ENCODE measurements around the gene GABRA1.

Gene GABRA1
- 0 to 0.11 (median 0) reads per million in 9 experiments for total RNA-seq

DNA sequence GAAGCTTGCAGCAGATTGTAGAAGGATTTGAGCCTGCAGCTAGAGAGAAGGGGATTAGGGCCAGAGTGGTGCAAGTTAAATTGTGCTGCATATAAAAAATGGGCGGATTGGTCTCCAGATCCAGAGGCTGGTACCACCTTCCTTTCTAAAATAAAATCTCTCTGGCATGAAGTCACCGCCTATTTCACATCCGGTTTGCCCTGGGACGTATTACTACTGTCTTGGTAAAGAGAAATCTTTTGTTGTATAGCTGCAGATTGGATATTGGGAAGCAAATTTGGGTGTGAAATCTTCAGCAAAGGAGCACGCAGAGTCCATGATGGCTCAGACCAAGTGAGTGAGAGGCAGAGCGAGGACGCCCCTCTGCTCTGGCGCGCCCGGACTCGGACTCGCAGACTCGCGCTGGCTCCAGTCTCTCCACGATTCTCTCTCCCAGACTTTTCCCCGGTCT is at the start of gene GABRA1:
Gene GABRA1 (plus strand): TSS at position 180 of the 451 bp plus-strand sequence. CDS start 2,691 bp downstream, outside the sequence.
- H3K4me3 Mint-ChIP-seq: no peak within 1 kb of the TSS
- H3K9me3 Mint-ChIP-seq: no peaks in the 10 kb centered on the region
- H3K4me1 Mint-ChIP-seq (ENCODE audit: low read depth in 2 of 2): no peaks in the 10 kb centered on the region
- DNase-seq (no peak), ATAC-seq (replicated peaks) (no peak)
- H3K27me3 Mint-ChIP-seq: no peaks in the 10 kb centered on the region
- no peaks in the 10 kb centered on the region for H3K36me3 Mint-ChIP-seq (ENCODE audit: insufficient read depth)
- no peak within 1 kb of the TSS for H3K27ac Mint-ChIP-seq

DNA sequence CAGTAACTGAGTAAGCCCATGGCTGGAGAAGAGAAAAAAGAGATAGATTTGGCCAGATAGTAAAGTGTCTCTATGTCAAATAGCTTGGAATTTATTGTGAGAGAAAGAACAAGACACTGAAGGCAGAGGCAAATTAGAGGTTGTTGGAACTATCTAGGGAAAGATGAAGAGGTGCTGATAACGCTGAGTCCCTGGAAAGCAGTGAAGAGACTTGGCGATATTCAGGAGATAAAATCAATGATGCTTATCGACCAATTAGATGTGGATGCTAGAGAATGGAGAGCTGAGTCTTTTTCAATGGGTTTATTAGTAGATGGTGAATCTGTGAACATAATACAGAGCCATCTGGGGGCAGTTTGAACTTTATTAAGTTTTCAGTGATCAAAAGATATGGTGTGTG is 48.6 kb upstream of the GABRA1 start:
- H3K9me3 Mint-ChIP-seq: peaks cover 3 to 7% of the 10 kb centered on the region in 2 donors
- H3K4me1 Mint-ChIP-seq (ENCODE audit: low read depth in 2 of 2): no peaks in the 10 kb centered on the region
- H3K27ac Mint-ChIP-seq: no peak overlapping the region
- no peaks in the 10 kb centered on the region for H3K27me3 Mint-ChIP-seq
- ATAC-seq (replicated peaks) (no peak), DNase-seq (no peak)
- H3K4me3 Mint-ChIP-seq: no peak overlapping the region
- no peaks in the 10 kb centered on the region for H3K36me3 Mint-ChIP-seq (ENCODE audit: insufficient read depth)

DNA sequence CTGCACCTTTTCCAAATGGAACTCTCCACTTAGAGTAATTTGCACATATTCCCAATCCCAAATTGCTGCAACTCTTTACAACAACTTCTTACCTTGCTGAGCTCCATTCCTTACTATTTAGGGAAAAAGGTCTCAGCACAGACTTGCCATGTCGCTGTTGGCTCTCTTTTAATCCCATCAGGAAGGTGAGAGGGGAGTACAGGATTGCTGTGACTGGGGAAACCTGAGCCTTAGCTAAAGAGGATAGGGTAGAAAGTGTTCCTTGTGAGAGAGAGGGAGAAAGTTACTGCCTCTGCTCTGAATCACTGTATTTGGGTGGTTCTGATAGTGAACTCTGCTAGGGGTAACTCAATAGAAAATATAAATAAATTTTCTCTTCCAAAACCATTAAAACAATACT is 43.7 kb upstream of the GABRA1 start:
- Mint-ChIP-seq H3K4me1 (ENCODE audit: low read depth in 2 of 2) (no peaks in the 10 kb centered on the region), H3K36me3 (ENCODE audit: insufficient read depth) (no peaks in the 10 kb centered on the region), H3K9me3 (peaks cover 5 to 8% of the 10 kb centered on the region in 2 donors), H3K4me3 (no peak overlapping the region), H3K27me3 (no peaks in the 10 kb centered on the region), H3K27ac (no peak overlapping the region)
- DNase-seq: no peak
- no peak for ATAC-seq (replicated peaks)

DNA sequence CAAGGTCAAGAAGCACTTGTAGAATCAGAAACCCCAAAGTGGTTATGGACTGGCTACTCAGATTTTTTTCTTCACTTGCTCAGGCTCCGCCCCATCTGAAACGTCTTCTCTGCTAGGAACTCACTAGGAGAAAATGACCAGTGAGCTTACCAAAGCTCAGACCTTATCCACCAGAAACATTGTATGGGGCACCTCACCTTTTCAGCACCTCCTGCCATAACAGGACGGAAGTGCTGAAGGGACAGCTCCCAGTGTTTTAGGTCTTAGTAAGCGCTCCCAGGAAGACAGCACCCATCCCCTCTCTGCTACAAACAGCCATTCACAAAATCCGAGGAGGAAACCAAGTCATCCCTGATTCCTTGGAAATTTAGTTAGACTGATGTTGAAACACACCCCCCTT is 1.2 kb upstream of the GABRA1 start:
- no peaks in the 10 kb centered on the region for H3K36me3 Mint-ChIP-seq (ENCODE audit: insufficient read depth)
- H3K9me3 Mint-ChIP-seq: no peaks in the 10 kb centered on the region
- no peaks in the 10 kb centered on the region for H3K4me1 Mint-ChIP-seq (ENCODE audit: low read depth in 2 of 2)
- H3K27me3 Mint-ChIP-seq: no peaks in the 10 kb centered on the region
- H3K4me3 Mint-ChIP-seq: no peak overlapping the region
- no peak for ATAC-seq (replicated peaks)
- no peak overlapping the region for H3K27ac Mint-ChIP-seq
- no peak for DNase-seq

DNA sequence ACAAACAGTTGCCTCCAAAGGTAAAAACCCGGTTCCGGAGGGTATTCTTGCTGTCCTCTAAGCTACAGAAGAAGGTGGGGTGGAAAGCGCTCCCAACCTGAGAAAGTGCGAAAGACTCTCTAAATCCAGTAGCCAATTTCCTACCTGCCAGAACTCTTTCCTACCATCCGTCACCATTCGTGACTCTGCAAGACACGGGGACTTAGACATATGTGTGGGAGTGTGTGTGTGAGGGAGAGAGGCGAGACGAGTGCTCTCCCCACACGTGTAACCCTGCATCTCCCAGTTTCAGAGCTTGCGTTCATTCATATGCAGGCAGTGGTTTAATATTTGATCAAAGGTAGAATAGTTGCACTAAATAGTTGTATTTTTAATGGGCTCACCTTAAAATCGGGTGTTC is 473 bp upstream of the GABRA1 start:
- H3K36me3 Mint-ChIP-seq (ENCODE audit: insufficient read depth): no peaks in the 10 kb centered on the region
- no peak for DNase-seq
- no peaks in the 10 kb centered on the region for H3K4me1 Mint-ChIP-seq (ENCODE audit: low read depth in 2 of 2)
- H3K27ac Mint-ChIP-seq: no peak overlapping the region
- no peak overlapping the region for H3K4me3 Mint-ChIP-seq
- no peak for ATAC-seq (replicated peaks)
- no peaks in the 10 kb centered on the region for H3K27me3 Mint-ChIP-seq
- H3K9me3 Mint-ChIP-seq: no peaks in the 10 kb centered on the region

DNA sequence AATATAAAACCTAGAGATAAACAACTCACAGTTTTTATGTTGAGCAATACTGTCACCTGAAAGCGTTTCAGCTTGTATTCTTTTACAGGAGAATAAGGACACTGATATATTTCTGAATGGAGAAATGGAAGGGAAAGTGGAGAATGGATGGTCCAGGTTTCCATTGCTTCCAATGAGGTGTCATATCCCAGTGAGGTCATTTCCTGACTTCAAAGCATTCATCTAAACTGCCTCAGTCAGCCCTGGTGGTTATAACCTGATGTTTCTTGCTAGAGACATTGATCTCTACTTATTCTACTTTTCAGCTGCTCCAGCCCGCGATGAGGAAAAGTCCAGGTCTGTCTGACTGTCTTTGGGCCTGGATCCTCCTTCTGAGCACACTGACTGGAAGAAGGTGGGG is 2.6 kb downstream of the GABRA1 start:
- no peak for ATAC-seq (replicated peaks)
- no peak for DNase-seq

DNA sequence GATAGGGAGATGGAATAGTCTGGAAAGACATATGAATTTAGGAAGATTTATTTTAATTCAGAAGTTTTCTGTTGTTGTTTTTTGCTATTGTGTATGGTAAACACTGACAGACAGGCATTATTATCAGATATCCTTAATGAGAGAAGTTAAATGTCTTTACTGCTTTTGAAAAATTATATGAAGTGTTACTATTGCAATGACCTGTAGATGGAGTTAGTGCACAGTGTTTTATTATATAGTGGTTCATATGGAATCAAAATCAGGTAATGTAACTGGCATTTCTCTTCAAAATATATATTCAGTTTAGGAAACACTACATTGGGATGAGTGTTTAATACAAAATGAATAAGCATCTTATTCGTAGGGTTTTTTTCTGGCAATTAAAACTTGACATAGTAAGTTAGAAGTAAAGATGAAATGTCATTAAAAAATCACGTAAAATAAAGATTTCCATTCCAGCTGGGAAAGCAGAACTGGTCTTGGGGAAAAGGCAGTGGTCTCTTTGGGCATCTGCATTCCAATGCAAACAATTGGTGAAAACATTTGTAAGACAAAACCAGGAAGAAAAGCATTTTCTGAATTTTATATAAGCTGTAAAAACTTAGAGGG is 3.9 kb downstream of the GABRA1 start:
- no peak overlapping the region for H3K27ac Mint-ChIP-seq
- no peak overlapping the region for H3K4me3 Mint-ChIP-seq
- DNase-seq: no peak
- no peaks in the 10 kb centered on the region for H3K4me1 Mint-ChIP-seq (ENCODE audit: low read depth in 2 of 2)
- no peaks in the 10 kb centered on the region for H3K36me3 Mint-ChIP-seq (ENCODE audit: insufficient read depth)
- no peaks in the 10 kb centered on the region for H3K9me3 Mint-ChIP-seq
- no peaks in the 10 kb centered on the region for H3K27me3 Mint-ChIP-seq
- no peak for ATAC-seq (replicated peaks)

More for the DNA sequence above, 2.6 kb downstream of the GABRA1 start:
- H3K9me3 Mint-ChIP-seq: no peaks in the 10 kb centered on the region
- H3K4me3 Mint-ChIP-seq: no peak overlapping the region
- H3K27me3 Mint-ChIP-seq: no peaks in the 10 kb centered on the region
- no peaks in the 10 kb centered on the region for H3K4me1 Mint-ChIP-seq (ENCODE audit: low read depth in 2 of 2)
- no peak overlapping the region for H3K27ac Mint-ChIP-seq
- H3K36me3 Mint-ChIP-seq (ENCODE audit: insufficient read depth): no peaks in the 10 kb centered on the region

DNA sequence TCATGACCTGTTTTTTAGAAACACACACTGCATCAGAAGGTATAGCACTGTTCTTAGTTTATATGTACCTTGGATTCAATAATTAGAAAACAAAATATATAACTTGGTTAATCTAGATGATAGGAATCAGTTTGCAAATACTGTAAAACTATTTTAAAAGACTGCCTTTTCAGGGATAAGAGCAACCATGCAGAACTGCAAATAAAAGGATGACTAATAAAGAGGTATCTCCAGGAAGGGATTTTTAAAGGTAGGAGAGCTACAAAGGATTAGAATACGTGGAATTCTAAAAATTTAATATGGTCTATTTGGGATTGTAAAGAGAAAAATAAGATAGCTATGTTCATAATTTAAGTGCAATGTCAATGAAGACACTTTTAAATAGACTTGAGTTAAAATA is 9.4 kb downstream of the GABRA1 start:
- H3K36me3 Mint-ChIP-seq (ENCODE audit: insufficient read depth): no peaks in the 10 kb centered on the region
- H3K27ac Mint-ChIP-seq: no peak overlapping the region
- ATAC-seq (replicated peaks): no peak
- no peaks in the 10 kb centered on the region for H3K27me3 Mint-ChIP-seq
- no peaks in the 10 kb centered on the region for H3K4me1 Mint-ChIP-seq (ENCODE audit: low read depth in 2 of 2)
- DNase-seq: no peak
- H3K9me3 Mint-ChIP-seq: peaks cover 0 to 4% of the 10 kb centered on the region in 2 donors
- no peak overlapping the region for H3K4me3 Mint-ChIP-seq

DNA sequence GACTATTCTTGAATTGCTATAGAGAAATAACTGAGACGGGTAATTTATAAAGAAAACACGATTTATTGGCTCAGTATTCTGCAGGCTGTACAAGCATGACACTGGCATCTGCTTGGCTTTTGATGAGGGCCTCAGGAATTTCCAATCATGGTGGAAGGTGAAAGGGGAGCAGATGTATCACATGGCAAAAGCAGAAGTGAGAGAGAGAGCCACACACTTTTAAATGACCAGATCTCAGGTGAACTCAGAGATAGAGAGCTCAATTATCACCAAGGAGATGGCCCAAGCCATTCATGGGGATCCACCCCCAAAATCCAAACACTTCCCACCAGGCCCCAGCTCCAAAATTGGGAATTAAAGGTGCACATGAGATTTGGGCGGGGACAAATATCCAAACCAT is 15.3 kb downstream of the GABRA1 start:
- Mint-ChIP-seq H3K4me1 (ENCODE audit: low read depth in 2 of 2) (no peaks in the 10 kb centered on the region), H3K9me3 (peaks cover 0 to 5% of the 10 kb centered on the region in 2 donors), H3K4me3 (no peak overlapping the region), H3K27ac (no peak overlapping the region), H3K36me3 (ENCODE audit: insufficient read depth) (no peaks in the 10 kb centered on the region), H3K27me3 (no peaks in the 10 kb centered on the region)
- ATAC-seq (replicated peaks) (no peak), DNase-seq (no peak)

DNA sequence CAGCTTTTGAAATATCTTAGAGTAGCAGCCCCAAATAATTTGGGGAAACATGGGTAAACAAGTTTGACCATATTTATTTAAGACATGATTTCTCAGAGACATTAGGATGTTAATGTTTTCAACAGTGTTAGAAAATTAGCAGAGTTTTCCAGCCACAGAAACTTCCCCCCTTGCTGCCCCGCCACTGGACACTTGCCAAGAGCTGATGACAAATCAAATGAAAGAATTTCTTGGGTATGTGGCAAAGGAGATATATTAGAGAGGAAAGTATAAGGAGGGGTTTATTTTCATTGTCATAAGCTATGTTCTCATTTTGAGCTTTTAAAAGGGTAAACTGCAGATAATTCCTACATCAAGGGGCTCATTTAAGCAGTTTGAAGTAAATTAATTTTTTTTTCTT is 15.9 kb downstream of the GABRA1 start:
- no peak overlapping the region for H3K4me3 Mint-ChIP-seq
- no peaks in the 10 kb centered on the region for H3K27me3 Mint-ChIP-seq
- H3K27ac Mint-ChIP-seq: no peak overlapping the region
- no peaks in the 10 kb centered on the region for H3K4me1 Mint-ChIP-seq (ENCODE audit: low read depth in 2 of 2)
- H3K9me3 Mint-ChIP-seq: peaks cover 0 to 5% of the 10 kb centered on the region in 2 donors
- H3K36me3 Mint-ChIP-seq (ENCODE audit: insufficient read depth): no peaks in the 10 kb centered on the region
- DNase-seq (no peak), ATAC-seq (replicated peaks) (no peak)

DNA sequence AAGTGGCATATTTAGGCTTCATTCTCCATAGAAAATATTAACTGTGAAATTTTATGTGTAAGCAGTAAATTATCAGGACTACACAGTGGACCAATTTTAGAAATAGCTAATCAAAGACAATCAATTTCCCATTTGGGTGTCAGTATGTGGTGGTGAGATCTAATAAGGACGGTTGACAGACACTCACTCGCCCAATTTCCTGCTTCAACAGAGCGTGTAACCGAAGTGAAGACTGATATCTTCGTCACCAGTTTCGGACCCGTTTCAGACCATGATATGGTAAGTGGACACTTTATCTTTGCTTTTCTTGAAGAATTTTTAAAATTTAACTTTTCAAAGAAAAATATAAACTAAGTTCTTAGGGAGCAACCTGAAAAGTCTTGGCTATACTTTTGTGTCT is 17.6 kb downstream of the GABRA1 start:
- DNase-seq (no peak), ATAC-seq (replicated peaks) (no peak)
- H3K4me1 Mint-ChIP-seq (ENCODE audit: low read depth in 2 of 2): no peaks in the 10 kb centered on the region
- no peak overlapping the region for H3K27ac Mint-ChIP-seq
- H3K27me3 Mint-ChIP-seq: no peaks in the 10 kb centered on the region
- no peaks in the 10 kb centered on the region for H3K36me3 Mint-ChIP-seq (ENCODE audit: insufficient read depth)
- peaks cover 0 to 5% of the 10 kb centered on the region in 2 donors for H3K9me3 Mint-ChIP-seq
- no peak overlapping the region for H3K4me3 Mint-ChIP-seq

DNA sequence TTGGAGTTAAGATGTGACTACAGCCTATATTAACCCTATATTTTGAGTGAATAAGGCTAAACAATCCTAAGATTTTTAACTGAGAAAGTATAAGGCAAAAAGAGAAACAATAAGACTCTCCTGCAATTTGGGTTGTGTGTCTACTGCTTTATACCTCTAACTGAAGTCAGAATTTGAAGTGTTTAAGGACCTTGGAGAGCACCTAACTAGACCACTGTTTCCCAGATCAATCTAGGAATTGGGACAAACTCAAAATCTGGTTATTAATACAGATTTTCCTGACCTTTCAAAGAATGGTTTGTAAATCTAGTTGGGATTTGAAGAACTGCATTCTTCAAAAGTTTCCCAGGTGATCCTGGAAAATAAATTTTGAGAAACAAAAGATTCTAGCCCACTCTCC is 42.1 kb downstream of the GABRA1 start:
- Mint-ChIP-seq H3K4me3 (no peak overlapping the region), H3K36me3 (ENCODE audit: insufficient read depth) (no peaks in the 10 kb centered on the region), H3K27ac (no peak overlapping the region), H3K27me3 (no peaks in the 10 kb centered on the region), H3K9me3 (peaks cover 2 to 8% of the 10 kb centered on the region in 2 donors), H3K4me1 (ENCODE audit: low read depth in 2 of 2) (no peaks in the 10 kb centered on the region)
- DNase-seq (no peak), ATAC-seq (replicated peaks) (no peak)

DNA sequence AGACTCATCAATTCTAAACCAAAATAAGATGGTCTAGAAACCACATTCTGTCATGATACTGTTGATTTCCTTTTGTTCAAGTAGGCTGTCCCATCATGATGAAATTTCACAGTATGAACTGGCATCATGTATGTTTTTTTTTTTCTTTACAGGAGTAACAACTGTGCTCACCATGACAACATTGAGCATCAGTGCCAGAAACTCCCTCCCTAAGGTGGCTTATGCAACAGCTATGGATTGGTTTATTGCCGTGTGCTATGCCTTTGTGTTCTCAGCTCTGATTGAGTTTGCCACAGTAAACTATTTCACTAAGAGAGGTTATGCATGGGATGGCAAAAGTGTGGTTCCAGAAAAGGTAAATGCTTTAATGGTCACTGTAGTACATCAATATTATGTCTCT is 47.6 kb downstream of the GABRA1 start:
- H3K36me3 Mint-ChIP-seq (ENCODE audit: insufficient read depth): no peaks in the 10 kb centered on the region
- no peaks in the 10 kb centered on the region for H3K27me3 Mint-ChIP-seq
- no peak overlapping the region for H3K27ac Mint-ChIP-seq
- no peak for DNase-seq
- peaks cover 0 to 4% of the 10 kb centered on the region in 2 donors for H3K9me3 Mint-ChIP-seq
- H3K4me3 Mint-ChIP-seq: no peak overlapping the region
- ATAC-seq (replicated peaks): no peak
- H3K4me1 Mint-ChIP-seq (ENCODE audit: low read depth in 2 of 2): no peaks in the 10 kb centered on the region

DNA sequence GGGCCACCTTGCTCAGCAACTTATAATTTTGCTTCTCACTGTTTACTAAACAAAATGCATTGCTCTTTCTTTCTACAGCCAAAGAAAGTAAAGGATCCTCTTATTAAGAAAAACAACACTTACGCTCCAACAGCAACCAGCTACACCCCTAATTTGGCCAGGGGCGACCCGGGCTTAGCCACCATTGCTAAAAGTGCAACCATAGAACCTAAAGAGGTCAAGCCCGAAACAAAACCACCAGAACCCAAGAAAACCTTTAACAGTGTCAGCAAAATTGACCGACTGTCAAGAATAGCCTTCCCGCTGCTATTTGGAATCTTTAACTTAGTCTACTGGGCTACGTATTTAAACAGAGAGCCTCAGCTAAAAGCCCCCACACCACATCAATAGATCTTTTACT is 49.1 kb downstream of the GABRA1 start:
- Mint-ChIP-seq H3K4me1 (ENCODE audit: low read depth in 2 of 2) (no peaks in the 10 kb centered on the region), H3K27me3 (no peaks in the 10 kb centered on the region), H3K36me3 (ENCODE audit: insufficient read depth) (no peaks in the 10 kb centered on the region), H3K27ac (no peak overlapping the region), H3K4me3 (no peak overlapping the region), H3K9me3 (peaks cover 0 to 4% of the 10 kb centered on the region in 2 donors)
- DNase-seq (no peak), ATAC-seq (replicated peaks) (no peak)

DNA sequence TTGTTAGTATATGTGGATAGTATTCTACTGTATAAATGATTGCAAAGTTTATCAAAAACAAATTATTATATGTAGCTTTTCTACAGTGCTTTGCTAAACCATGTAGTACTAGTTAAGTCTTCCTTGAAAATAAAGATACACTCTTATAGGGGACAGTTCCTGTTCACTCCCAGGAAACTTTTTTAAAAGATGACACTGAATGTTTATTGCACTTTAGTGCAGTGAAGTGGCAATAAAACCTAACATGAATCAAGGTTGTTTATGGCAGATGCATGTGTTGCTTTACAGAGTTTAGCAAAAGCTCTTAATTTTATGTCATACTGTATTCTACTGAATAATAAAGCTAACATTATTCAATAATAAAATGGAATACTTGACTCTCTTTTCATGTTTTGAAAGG is 51.7 kb downstream of the GABRA1 start:
- Mint-ChIP-seq H3K36me3 (ENCODE audit: insufficient read depth) (no peaks in the 10 kb centered on the region), H3K27me3 (no peaks in the 10 kb centered on the region), H3K9me3 (peaks cover 2% of the 10 kb centered on the region in 2 donors), H3K4me3 (no peak overlapping the region), H3K4me1 (ENCODE audit: low read depth in 2 of 2) (no peaks in the 10 kb centered on the region), H3K27ac (no peak overlapping the region)
- DNase-seq (no peak), ATAC-seq (replicated peaks) (no peak)
